Fibroblast of pulmonary artery (primary cell): ENCODE data around the gene NDUFS7.

Experiments
- DNase-seq: peaks from one replicate; pipeline ENCODE4 v3.0.0-alpha.2; 2010; ENCODE audit warnings: low read depth
- H3K4me3 ChIP-seq: replicated peaks from 2 replicates; pipeline ENCODE4 v1.5.1; 2011; ENCODE audit warnings: low read depth, mild to moderate bottlenecking, control low read depth, low read length, moderate library complexity
- TF ChIP-seq, protein P1 (sequence below): IDR thresholded peaks from 2 replicates; pipeline ENCODE4 v1.5.1; 2011; ENCODE audit warnings: mild to moderate bottlenecking, control low read depth, low read length, inconsistent platforms; ENCODE audit errors: missing control alignments

Gene NDUFS7

DNA sequence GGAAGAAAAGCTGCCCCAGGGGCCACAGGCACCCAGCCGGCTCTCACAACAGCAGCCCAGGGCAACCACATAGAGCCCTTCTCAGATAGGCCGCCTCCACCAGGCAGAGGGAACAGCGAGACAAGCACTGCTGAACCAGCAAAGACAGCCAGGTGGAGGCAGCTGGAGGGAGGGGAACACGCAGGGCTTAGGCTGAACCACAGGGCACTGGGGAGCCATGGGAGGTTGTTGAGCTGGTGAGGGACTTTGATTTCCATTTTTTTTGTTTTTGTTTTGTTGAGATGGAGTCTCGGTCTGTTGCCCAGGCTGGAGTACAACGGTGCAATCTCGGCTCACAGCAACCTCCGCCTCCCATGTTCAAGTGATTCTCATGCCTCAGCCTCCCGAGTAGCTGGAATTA lies 14.1 kb downstream of the NDUFS7 start:
- H3K4me3 ChIP-seq: no peak overlapping the region
- DNase-seq: no peak
- TF ChIP-seq, protein P1, sequence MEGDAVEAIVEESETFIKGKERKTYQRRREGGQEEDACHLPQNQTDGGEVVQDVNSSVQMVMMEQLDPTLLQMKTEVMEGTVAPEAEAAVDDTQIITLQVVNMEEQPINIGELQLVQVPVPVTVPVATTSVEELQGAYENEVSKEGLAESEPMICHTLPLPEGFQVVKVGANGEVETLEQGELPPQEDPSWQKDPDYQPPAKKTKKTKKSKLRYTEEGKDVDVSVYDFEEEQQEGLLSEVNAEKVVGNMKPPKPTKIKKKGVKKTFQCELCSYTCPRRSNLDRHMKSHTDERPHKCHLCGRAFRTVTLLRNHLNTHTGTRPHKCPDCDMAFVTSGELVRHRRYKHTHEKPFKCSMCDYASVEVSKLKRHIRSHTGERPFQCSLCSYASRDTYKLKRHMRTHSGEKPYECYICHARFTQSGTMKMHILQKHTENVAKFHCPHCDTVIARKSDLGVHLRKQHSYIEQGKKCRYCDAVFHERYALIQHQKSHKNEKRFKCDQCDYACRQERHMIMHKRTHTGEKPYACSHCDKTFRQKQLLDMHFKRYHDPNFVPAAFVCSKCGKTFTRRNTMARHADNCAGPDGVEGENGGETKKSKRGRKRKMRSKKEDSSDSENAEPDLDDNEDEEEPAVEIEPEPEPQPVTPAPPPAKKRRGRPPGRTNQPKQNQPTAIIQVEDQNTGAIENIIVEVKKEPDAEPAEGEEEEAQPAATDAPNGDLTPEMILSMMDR: no peak

DNA sequence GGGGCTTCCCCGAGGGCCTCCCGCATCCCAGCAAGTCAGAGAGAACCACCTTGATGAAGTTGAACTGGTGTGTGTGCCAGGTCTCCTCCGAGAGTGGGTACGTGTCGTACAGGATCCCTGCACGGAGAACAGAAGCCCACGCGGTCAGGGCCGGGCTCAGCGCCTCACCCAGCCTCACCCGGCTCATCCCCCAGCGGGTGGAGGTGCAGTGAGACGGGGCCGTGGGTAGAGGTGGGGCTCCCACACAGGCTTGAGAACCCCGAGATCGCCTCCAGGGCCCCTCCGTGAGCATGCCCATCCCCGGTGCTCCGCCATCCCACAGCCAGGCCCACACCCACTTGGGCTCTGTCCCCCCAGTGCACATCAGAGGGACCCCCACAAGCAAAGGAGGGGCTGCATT lies 15.4 kb downstream of the NDUFS7 start:
- TF ChIP-seq, protein P1: no peak
- DNase-seq: no peak
- H3K4me3 ChIP-seq: no peak overlapping the region

DNA sequence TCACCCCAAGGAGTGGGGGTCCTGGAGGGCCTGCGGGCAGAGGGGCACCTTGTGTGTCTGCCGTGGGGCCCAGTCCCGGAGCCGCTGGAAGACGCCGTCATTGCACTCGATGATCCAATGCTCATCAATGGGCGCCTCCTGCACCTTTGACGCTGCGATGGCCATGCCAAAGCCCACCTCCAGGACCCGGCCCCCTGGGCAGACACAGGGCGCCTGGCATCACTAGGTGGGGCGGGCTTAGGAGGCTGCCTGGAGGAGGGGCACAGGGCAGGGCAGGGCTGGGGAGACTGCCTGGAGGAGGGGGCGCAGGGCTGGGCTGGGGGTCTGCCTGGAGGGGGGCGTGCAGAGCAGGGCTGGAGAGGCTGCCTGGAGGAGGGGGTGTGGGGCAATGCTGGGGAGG lies 16.0 kb downstream of the NDUFS7 start:
- H3K4me3 ChIP-seq: no peak overlapping the region
- DNase-seq: no peak
- TF ChIP-seq, protein P1: no peak

DNA sequence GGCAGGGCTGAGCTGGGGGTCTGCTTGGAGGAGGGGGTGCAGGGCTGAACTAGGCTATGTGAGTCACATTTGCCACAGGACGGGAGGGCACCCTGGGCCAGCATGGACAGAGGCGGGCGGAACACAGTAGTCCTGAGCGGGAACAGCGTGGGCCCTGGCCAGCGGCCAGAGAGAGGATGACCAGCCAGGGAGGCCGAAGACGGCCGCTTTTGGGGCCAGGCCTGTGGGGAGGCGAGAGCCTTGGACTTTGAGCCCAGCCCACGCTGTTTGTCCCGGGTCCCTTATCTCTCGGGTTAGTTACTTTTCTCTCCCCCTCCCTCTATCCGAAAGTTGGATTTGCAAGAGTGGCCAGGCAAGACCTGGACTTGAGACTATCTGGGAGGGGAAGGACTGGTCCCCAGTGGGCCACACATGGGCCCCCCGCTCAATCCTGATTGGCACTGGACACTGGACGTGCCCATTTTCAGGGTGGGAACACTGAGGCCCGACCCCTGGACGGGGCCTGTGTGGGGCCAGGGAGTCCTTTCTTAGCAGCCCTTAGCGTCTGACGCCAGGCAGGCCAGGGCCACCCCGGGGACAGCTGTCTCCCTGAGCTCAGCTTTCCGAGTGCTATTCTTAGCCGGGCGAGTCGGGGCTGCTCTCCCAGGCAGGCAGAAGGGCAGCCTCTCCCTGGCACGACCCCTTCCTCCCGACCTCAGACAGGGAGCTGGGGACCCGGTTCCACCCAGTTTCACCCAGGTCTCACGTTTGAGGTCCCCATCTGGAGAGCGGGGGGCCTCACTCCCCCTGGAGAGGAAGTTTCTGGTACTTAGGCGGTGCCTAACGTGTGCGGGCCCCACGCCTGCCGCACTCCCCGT lies 16.8 kb downstream of the NDUFS7 start:
- TF ChIP-seq, protein P1: no peak
- H3K4me3 ChIP-seq: peak overlapping the region; percentile 55
- DNase-seq: no peak

DNA sequence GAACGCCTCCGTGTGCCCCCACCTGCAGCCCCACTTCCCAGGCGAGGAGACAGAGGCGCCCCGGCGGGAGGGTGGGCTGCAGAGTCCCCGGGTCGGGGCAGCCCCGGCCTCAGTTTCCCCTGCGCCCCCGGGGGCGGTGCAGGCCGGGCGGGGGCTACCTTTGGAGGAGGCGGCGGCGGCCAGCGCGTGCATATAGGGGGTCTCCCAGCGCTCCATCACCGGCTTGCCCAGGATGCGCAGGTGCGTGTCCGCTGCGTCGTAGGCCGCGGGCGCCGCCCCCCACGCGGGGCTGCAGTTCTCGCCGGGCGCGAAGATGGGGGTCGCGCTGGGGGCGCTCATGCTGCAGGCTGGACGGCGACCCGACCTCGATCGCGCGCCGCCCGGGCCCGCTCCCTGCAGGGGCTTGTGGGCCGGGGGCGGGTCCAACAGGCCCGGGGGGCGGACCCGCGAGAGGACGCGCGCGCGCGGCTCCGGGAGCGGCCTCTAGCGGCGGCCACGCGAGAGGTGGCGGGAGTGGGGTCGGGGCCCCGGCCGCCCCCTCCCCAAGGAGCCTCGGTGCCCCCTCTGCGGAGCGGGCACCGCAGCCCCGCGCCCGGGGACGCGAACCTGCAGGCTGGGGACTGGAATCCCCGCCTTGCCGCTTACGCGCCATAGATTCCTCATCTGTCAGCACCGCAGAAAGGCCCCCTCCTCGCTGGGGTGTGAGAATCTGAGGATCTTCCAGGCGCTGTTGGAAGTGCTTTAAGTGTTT lies 17.6 kb downstream of the NDUFS7 start, which contains the start of gene GAMT:
GAMT (minus strand) TSS at position 405 of the 751 bp plus-strand sequence; CDS start at position 339, 66 bp downstream.
- TF ChIP-seq, protein P1: no peak
- peak; percentile 35 for DNase-seq
- H3K4me3 ChIP-seq: peak within 1 kb of the TSS; percentile 55

DNA sequence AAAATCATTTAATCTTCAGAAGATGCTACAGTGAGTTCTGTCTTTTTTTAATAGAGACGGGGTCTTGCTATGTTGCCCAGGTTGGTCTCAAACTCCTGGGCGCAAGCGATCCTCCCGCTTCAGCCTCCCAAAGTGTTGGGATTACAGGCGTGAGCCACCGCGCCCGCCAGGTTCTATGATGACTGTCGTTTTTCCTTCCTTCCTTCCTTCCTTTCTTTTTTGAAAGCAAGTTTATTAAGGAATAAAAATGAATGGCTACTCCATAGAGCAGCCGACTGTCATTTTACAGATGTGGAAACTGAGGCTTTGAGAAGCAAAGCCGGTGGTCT lies 18.1 kb downstream of the NDUFS7 start:
- peak overlapping the region; percentile 55 for H3K4me3 ChIP-seq
- DNase-seq: no peak
- TF ChIP-seq, protein P1: no peak
